ENCODE results near the gene MAP3K14. TPM values are rescaled to one million over a fixed set of nuclear protein-coding genes. Genes with fewer than 3 reads are reported as not detected.
A peak's percentile ranks its signal among the peaks of the same experiment; 100 is the strongest.

MAP3K14 gene
- total and polyA plus RNA-seq, 11 donors: 9.0 to 21.9 (median 11.4) TPM

GRCh38 chr17:45325810-45326209, 9.0 kb upstream of the MAP3K14 start:
- no peaks in the 10 kb centered on the region for H3K9me3 ChIP-seq
- H3K27me3 ChIP-seq: no peaks in the 10 kb centered on the region
- no peak overlapping the region for H3K4me3 ChIP-seq
- no peak for DNase-seq
- H3K4me1 ChIP-seq: peaks cover 0 to 20% (median 2%) of the 10 kb centered on the region in 12 donors
- H3K27ac ChIP-seq: peak overlapping the region in 1 of 12 donors; percentile 26
- WGBS, 4 donors: 49 to 72% (median 63%) methylated on average over 4 of the region's 4 CpGs
- ATAC-seq: peak in 3 of 4 donors; percentile 46 to 65 (median 56)
- intact Hi-C loops (cut with DNase I): loop anchor here in 2 of 10 donors (5.0 kb wide), 2 partner anchors 36 to 41 kb away; no protein-coding TSS in a partner anchor
- TF ChIP-seq POLR2A (IDR thresholded peaks at IDR 0.05) (no peak), CTCF (IDR thresholded peaks at IDR 0.05) (no peak)
- H3K36me3 ChIP-seq: no peaks in the 10 kb centered on the region

- no peak overlapping the region for H3K27ac ChIP-seq
- H3K9me3 ChIP-seq: no peaks in the 10 kb centered on the region
- ATAC-seq (no peak), DNase-seq (no peak)
- no peak overlapping the region for H3K4me3 ChIP-seq
- H3K27me3 ChIP-seq: no peaks in the 10 kb centered on the region
- H3K36me3 ChIP-seq: no peaks in the 10 kb centered on the region
- intact Hi-C loops (cut with DNase I): loop anchor here in 1 of 10 donors (5.0 kb wide), 1 partner anchor 48 kb away; no protein-coding TSS in a partner anchor
- H3K4me1 ChIP-seq: peaks cover 0 to 26% (median 4%) of the 10 kb centered on the region in 12 donors
- WGBS, 4 donors: 86 to 94% (median 90%) methylated on average over 1 of the region's 1 CpG
- TF ChIP-seq CTCF (IDR thresholded peaks at IDR 0.05) (no peak), POLR2A (IDR thresholded peaks at IDR 0.05) (no peak)
These were observed 7.5 kb upstream of the MAP3K14 start for GRCh38 chr17:45324336-45324735.

GRCh38 chr17:45322168-45322567, 5.3 kb upstream of the MAP3K14 start:
- Histone ChIP-seq H3K27ac (no peak overlapping the region), H3K36me3 (no peaks in the 10 kb centered on the region), H3K9me3 (no peaks in the 10 kb centered on the region), H3K4me3 (no peak overlapping the region), H3K27me3 (no peaks in the 10 kb centered on the region), H3K4me1 (peaks cover 0 to 35% (median 11%) of the 10 kb centered on the region in 12 donors)
- intact Hi-C loops (cut with DNase I): loop anchor here in 1 of 10 donors (5.0 kb wide), 1 partner anchor 50 kb away; no protein-coding TSS in a partner anchor
- no peak for TF ChIP-seq CTCF (IDR thresholded peaks at IDR 0.05)
- no peak for TF ChIP-seq POLR2A (IDR thresholded peaks at IDR 0.05)
- ATAC-seq (no peak), DNase-seq (no peak)
- WGBS, 4 donors: 94 to 100% (median 96%) methylated on average over 2 of the region's 2 CpGs

- ATAC-seq (no peak), DNase-seq (no peak)
- WGBS, 4 donors: 43 to 67% (median 51%) methylated on average over 1 of the region's 1 CpG
- Histone ChIP-seq H3K27ac (peak overlapping the region in 4 of 12 donors; percentile 1 to 55 (median 16)), H3K36me3 (no peaks in the 10 kb centered on the region), H3K4me3 (no peak overlapping the region), H3K9me3 (no peaks in the 10 kb centered on the region), H3K27me3 (no peaks in the 10 kb centered on the region), H3K4me1 (peaks cover 0 to 39% (median 14%) of the 10 kb centered on the region in 12 donors)
- TF ChIP-seq CTCF (IDR thresholded peaks at IDR 0.05): no peak
- TF ChIP-seq POLR2A (IDR thresholded peaks at IDR 0.05): no peak
- intact Hi-C loops (cut with DNase I): loop anchor here in 1 of 10 donors (5.0 kb wide), 1 partner anchor 51 kb away; no protein-coding TSS in a partner anchor
These were observed 4.2 kb upstream of the MAP3K14 start for GRCh38 chr17:45320931-45321461.
